Loucy (cell line): ENCODE measurements around the gene PWP1.

Experiments
- EZH2phosphoT487 ChIP-seq: fragments of 200-600 bp; IDR thresholded peaks from 2 replicates; pipeline ENCODE4 v1.6.1; 2018; ENCODE audit warnings: antibody characterized with exemption, mild to moderate bottlenecking, moderate library complexity, borderline replicate concordance
- TF ChIP-seq, protein P1 (sequence below): fragments of 200-600 bp; sonication (generic); conservative IDR thresholded peaks from 2 replicates; pipeline ENCODE4 v1.5.1; 2014; ENCODE audit warnings: mild to moderate bottlenecking, antibody characterized with exemption, low read length

DNA sequence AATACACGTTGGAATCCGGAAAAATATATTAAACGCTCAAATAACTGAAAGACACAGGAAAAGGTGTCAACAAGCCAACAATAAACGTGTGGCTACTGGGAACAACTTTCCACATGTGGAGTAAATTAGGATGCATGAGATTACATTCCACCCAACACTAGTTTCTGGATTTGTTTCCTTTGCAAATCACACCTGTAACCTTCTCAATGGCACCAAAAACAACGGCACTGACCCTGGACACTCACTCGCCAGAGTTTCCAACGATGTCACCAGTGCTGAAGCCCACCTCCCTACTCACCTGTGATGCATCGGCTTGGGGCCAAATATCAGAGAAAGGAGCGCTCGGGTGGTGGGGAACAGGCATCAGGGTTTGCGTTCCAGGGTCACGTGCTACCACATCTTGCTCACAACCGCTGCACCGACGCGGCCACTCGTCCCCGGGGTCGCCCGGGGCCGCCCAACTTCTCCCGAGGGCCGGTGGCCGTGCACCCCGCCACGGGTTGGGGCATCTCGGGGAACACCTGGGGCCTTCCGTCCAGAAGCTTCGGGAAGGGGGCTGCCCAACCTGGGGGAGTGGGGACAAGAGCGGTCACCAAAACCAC, 74.7 kb downstream of the PWP1 start:
- no peak for TF ChIP-seq EZH2phosphoT487
- TF ChIP-seq, protein P1, sequence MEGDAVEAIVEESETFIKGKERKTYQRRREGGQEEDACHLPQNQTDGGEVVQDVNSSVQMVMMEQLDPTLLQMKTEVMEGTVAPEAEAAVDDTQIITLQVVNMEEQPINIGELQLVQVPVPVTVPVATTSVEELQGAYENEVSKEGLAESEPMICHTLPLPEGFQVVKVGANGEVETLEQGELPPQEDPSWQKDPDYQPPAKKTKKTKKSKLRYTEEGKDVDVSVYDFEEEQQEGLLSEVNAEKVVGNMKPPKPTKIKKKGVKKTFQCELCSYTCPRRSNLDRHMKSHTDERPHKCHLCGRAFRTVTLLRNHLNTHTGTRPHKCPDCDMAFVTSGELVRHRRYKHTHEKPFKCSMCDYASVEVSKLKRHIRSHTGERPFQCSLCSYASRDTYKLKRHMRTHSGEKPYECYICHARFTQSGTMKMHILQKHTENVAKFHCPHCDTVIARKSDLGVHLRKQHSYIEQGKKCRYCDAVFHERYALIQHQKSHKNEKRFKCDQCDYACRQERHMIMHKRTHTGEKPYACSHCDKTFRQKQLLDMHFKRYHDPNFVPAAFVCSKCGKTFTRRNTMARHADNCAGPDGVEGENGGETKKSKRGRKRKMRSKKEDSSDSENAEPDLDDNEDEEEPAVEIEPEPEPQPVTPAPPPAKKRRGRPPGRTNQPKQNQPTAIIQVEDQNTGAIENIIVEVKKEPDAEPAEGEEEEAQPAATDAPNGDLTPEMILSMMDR = no peak
